ENCODE results near the gene HPD. TPM values are rescaled to one million over a fixed set of nuclear protein-coding genes. Genes with fewer than 3 reads are reported as not detected.
A peak's percentile ranks its signal among the peaks of the same experiment; 100 is the strongest.

Gene HPD
- total RNA-seq, 1 donor from 2014 or later, result 0.33 TPM

GRCh38 chr12:121796855-121797751 is 61.6 kb downstream of the HPD start:
- Histone ChIP-seq H3K4me3 (ENCODE audit: low read depth, low read length) (peak overlapping the region; percentile 9), H3K36me3 (ENCODE audit: control insufficient read depth, insufficient read depth, low read length) (peaks cover 1% of the 10 kb centered on the region), H3K27me3 (ENCODE audit: control insufficient read depth, insufficient read depth, low read length) (no peaks in the 10 kb centered on the region)
- TF ChIP-seq, protein P1, sequence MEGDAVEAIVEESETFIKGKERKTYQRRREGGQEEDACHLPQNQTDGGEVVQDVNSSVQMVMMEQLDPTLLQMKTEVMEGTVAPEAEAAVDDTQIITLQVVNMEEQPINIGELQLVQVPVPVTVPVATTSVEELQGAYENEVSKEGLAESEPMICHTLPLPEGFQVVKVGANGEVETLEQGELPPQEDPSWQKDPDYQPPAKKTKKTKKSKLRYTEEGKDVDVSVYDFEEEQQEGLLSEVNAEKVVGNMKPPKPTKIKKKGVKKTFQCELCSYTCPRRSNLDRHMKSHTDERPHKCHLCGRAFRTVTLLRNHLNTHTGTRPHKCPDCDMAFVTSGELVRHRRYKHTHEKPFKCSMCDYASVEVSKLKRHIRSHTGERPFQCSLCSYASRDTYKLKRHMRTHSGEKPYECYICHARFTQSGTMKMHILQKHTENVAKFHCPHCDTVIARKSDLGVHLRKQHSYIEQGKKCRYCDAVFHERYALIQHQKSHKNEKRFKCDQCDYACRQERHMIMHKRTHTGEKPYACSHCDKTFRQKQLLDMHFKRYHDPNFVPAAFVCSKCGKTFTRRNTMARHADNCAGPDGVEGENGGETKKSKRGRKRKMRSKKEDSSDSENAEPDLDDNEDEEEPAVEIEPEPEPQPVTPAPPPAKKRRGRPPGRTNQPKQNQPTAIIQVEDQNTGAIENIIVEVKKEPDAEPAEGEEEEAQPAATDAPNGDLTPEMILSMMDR (IDR thresholded peaks at IDR 0.05; ENCODE audit: insufficient read depth, low read length, poor library complexity, severe bottlenecking), result peak; percentile 34
- DNase-seq (ENCODE audit: low read depth), result peak; percentile 83

GRCh38 chr12:121795034-121795968 is 63.4 kb downstream of the HPD start:
- Histone ChIP-seq H3K36me3 (ENCODE audit: control insufficient read depth, insufficient read depth, low read length) (peaks cover 1% of the 10 kb centered on the region), H3K4me3 (ENCODE audit: low read depth, low read length) (no peak overlapping the region), H3K27me3 (ENCODE audit: control insufficient read depth, insufficient read depth, low read length) (no peaks in the 10 kb centered on the region)
- TF ChIP-seq, protein P1 (IDR thresholded peaks at IDR 0.05; ENCODE audit: insufficient read depth, low read length, poor library complexity, severe bottlenecking), result peak; percentile 90
- DNase-seq (ENCODE audit: low read depth), result no peak

GRCh38 chr12:121794534-121795033 is 64.1 kb downstream of the HPD start:
- Histone ChIP-seq H3K27me3 (ENCODE audit: control insufficient read depth, insufficient read depth, low read length) (no peaks in the 10 kb centered on the region), H3K36me3 (ENCODE audit: control insufficient read depth, insufficient read depth, low read length) (peaks cover 1% of the 10 kb centered on the region), H3K4me3 (ENCODE audit: low read depth, low read length) (no peak overlapping the region)
- no peak for DNase-seq (ENCODE audit: low read depth)
- TF ChIP-seq, protein P1 (IDR thresholded peaks at IDR 0.05; ENCODE audit: insufficient read depth, low read length, poor library complexity, severe bottlenecking), result no peak

DNA sequence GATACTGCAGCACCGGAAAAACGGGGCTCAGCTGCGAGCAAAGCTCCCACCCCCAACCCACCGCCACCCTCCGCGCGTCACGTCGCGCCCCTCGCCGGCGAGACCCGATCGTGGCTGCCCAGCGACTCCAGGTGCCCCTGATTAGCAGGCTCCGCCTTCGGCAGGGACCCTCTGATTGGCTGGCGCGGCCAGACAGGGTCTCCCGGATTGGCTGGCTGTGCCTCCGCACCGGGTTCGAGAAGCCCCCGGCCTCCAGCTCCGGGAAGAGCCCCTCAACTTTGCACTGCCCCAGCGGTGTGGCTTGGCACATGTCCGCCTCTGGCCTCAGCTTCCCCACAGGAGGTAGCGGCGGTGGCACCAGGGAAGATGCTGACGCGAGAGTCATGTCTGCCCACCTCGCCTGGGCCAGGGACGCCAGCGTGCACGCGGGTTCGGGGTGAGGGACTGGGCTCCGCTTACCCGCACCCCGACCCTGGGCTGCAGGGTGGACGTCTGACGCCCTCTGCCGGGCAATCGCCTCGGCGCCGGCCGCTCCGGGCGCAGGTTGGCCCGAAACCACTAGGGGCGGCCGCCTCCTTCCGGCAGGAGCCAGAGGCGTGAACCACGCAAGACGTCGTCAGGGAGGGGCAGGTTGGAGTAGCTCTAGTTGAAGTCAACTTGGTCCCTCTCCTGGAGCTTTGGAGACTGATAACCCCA is 64.7 kb downstream of the HPD start:
- TF ChIP-seq, protein P1 (IDR thresholded peaks at IDR 0.05; ENCODE audit: insufficient read depth, low read length, poor library complexity, severe bottlenecking), result peak; percentile 99
- DNase-seq (ENCODE audit: low read depth), result no peak
- Histone ChIP-seq H3K4me3 (ENCODE audit: low read depth, low read length) (peak overlapping the region; percentile 76), H3K27me3 (ENCODE audit: control insufficient read depth, insufficient read depth, low read length) (no peaks in the 10 kb centered on the region), H3K36me3 (ENCODE audit: control insufficient read depth, insufficient read depth, low read length) (peaks cover 1% of the 10 kb centered on the region)

DNA sequence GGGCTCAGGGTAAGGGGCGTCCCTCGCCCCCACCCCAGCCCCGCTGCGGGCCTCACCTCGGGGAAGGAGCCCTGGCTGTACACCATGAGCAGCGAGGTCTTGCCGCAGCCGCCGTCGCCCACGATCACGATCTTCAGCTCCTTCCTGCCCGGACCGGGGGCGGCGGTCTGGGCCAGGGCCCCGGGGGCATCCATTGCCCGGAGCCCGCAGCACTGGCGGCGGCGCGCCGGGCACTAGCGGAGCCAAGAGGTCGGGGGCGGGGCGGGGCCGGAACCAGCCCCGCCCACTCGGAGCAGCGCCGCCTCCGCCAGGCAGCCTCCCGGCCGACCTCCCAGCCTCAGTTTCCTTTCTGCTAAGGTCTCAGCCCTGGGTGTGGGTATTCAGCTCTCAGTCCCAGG is 65.2 kb downstream of the HPD start, which contains the start of gene RHOF:
TSS of gene RHOF (minus strand) at position 249 of the 398 bp plus-strand sequence. CDS start at position 194, 55 bp downstream.
- Histone ChIP-seq H3K36me3 (ENCODE audit: control insufficient read depth, insufficient read depth, low read length) (peaks cover 1% of the 10 kb centered on the region), H3K27me3 (ENCODE audit: control insufficient read depth, insufficient read depth, low read length) (no peaks in the 10 kb centered on the region), H3K4me3 (ENCODE audit: low read depth, low read length) (peak within 1 kb of the TSS; percentile 76)
- no peak for DNase-seq (ENCODE audit: low read depth)
- TF ChIP-seq, protein P1 (IDR thresholded peaks at IDR 0.05; ENCODE audit: insufficient read depth, low read length, poor library complexity, severe bottlenecking), result no peak
